NCI-H1417 treated with DMSO at 0.1 percent for 48 hours (cell line): Measurements from ENCODE around the gene ARID3B.

Experiments
- DNase-seq: peaks from one replicate; lab custom pipeline; 2025; lab: John Stamatoyannopoulos, UW

The ARID3B gene

DNA sequence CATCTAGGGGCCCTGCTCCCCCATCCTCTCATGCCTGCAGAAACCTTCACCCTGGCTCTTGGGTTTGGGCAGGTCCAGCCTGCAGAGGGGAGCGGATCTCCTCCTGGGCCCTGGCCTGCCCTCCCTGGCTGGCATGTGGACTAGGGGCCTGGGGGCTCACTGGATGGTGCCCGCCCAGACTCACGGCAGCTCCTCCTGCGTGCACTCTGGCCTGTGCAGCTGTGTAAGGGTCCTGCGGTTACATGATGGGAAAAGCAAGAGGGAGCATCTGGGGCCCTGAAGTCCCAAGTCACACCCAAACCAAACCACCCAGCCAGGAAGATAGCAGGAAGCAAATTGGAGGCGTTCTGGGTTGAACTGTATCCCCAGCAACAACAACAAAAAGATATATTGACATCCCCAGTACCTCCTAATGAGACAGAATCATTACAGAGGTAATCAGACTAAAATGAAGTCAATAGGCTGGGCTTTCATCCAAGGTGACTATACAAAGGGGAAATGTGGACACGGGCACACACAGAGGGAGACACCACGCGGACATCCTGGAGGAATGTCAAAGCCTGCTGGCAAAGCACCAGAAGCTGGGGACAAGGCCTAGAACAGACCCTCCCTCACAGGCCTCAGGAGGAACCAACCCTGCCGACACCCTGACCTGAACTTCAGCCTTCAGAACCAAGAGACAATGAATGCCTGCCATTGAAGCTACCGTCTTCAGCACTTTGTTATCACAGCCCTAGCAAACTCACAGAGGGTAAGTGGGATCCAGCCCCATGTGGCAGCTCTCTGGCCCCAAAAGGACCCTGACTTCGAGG lies 64.2 kb downstream of the ARID3B start:
- no peak for DNase-seq

DNA sequence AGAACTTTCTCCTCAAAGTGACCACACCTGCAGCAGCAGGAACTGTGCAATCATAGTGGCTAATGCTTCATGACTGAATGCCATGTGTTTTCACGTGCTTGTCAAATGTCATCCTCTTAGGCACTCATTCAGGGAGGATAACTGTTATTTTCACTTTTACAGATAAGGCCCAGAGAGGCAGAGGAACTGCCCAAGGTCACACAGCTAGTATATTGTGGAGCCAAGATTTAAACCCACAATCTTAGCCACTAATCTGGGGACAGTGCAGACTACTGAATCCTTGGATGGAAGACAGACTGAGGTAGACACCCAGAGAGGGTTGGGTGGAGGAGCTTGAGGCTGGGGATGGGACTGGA lies 64.8 kb downstream of the ARID3B start:
- no peak for DNase-seq

- no peak for DNase-seq
Measured at GRCh38 chr15:74608786-74609185, 67.8 kb downstream of the ARID3B start.

GRCh38 chr15:74609938-74610301 lies 68.9 kb downstream of the ARID3B start:
- DNase-seq: no peak

DNA sequence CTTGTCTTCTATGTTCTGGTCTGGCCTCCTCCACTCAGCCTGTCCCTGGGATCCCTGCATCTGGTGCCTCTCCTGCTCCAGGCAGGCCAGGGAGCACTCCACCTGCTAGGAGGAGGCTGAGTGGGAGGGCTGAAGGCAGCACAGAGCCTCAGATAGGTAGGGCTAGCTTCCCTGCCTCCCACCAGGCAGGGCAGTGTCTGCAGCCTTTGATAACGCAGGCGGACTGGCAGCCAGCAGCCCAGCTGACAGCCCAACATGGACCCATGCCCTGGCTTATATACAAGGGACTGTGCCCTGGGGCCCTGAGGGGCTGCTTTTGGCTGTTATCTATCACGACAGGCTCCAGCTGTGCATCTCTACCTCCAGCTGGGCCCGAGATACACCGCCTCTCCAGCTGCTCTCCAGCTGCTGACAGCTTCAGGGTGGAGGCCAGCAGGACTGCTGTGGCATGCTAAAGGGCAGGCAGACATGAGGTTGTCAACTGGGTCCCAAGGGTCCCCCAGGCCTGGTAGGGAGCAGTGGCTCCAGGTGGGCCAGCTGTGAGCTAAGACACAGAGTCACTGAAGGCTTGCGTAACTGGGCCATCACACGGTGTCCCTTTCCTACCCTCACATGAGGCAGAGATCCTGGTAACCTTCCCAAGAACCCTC lies 69.4 kb downstream of the ARID3B start:
- DNase-seq: no peak

- no peak for DNase-seq
Measured at GRCh38 chr15:74611341-74611740, 70.3 kb downstream of the ARID3B start.

GRCh38 chr15:74611834-74612233 lies 70.8 kb downstream of the ARID3B start:
- no peak for DNase-seq

GRCh38 chr15:74612677-74613076 lies 71.7 kb downstream of the ARID3B start:
- DNase-seq: no peak

DNA sequence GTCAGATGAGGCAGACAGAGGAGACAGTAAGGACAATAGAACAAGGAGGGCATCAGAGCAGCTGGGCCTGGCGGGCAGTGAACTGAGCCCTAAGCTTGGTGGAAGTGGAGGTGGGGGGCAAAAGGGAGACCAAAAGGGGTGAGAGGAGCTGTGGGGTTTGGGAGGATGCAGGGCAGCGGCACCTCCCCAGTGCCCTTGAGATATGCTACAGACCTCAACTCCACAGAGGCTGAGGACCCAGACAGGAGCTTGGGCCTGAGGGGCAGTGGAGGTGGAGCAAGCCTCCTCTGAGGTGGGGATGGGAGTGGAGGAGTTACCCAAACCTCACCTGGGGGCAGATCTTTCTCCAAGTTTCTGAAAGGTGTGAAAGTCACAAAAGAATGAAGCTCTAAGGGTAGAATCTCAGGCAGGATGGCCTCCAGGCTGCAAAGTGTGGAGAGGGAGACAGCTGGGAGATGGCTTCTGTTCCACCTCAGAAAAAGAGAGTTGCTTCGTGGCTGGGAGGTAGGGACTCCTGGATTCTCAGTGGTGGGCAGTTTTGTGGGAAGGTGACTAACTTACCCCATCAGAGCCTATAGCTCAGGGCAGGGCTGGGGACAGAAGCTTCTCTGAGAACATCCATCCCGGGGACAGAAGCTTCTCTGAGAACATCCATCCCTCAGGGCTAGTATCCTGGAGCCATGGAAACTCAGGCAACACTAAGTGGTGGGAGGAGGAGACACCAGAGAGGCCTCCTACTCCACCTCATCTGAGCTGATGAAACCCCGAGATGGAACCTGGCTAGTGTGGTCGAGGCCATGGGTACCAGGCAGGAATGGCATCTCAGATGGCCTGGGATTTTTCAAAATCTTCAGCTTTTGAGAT lies 72.3 kb downstream of the ARID3B start:
- DNase-seq: no peak

GRCh38 chr15:74613953-74614743 lies 73.1 kb downstream of the ARID3B start:
- DNase-seq: no peak

GRCh38 chr15:74614744-74615507 lies 73.9 kb downstream of the ARID3B start:
- no peak for DNase-seq

- DNase-seq: peak; percentile 80
Measured at GRCh38 chr15:74615508-74616365, 74.7 kb downstream of the ARID3B start, which contains the start of gene CLK3. Gene CLK3, plus strand, starts transcription at chr15:74615836. Its CDS starts 3,361 bp downstream, at chr15:74619197.

DNA sequence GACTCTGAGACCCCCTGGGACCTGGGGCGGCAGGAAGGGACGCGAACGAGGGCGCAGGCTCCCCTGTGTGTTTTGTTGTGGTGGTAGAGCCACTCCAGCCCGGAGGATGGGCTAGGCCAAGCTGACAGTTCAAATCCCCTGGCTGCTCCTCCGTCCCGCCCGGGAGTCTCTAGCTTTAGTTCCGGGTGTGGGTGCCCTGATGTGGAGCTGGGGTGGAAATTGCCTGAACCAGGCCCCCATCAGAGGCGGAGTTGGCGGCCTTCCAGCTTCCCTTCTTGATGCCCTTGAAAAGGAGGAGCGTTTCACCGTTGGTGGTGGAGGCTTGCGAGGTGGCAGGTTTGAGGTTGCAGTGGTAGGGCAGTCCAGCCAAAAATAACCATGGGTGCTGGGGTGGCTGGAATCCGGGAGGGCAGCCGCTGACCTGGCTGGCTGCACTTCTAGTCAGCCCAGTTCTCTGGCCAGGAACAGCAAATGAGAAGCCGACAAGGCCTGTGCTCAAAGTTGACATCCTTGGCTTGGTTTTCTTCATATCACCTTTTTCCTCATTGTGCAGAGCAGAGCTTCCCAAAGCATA lies 75.4 kb downstream of the ARID3B start:
- no peak for DNase-seq

GRCh38 chr15:74616996-74617395 lies 76.0 kb downstream of the ARID3B start:
- no peak for DNase-seq

DNA sequence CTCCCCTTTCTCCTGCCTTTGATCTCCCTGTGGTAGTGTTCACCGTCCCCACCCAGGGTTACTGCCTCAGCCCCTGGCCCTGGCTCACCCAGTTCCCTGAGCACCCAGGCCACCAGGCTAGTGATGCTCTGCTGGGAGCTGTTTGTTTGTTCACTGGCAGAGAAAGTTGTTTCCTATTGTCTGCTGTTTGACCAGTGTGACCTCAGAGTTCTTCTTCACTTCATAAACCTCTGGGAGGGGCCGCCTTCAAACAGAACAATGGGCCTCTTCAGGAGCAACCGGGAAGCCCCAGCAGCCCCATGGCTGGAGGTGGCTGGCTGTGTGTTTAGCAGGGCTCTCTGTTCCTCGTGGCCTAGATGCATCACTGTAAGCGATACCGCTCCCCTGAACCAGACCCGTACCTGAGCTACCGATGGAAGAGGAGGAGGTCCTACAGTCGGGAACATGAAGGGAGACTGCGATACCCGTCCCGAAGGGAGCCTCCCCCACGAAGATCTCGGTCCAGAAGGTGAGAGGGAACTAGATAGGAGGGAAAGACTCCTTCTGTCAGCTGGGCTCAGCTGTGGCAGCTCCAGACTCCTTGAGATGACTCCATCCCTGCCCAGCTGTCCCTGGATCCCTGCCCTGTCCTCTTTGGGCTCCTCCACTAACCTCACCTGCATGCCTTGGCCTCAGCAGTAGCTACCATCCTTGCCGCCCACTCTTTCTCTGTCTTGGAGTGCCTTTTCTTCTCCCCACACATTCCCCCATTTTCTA lies 78.0 kb downstream of the ARID3B start:
- DNase-seq: no peak

DNA sequence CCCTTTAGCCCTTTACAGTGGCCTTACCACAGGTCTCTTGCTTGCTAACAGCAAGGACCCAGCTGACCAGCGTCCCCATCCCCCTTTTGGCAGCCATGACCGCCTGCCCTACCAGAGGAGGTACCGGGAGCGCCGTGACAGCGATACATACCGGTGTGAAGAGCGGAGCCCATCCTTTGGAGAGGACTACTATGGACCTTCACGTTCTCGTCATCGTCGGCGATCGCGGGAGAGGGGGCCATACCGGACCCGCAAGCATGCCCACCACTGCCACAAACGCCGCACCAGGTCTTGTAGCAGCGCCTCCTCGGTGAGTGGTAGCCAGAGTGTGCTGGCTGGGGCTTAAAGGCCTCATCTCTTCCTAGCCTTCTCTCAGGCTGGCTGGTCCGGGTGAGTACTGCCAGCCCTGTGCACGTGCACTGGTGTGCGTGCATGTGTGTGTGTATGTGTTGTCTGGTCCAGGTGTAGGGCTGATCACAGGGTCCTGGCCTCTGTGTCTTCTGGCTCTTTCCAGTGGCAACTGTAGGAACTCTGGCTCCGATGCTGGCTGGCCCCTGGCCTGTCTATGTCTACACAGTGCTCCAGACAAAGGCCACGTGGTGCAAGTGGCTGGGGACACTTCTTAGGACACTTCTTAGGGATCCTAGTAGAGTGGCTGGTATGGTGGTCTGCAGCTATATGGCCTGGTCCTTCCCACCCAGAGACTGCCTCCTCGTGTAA lies 79.1 kb downstream of the ARID3B start:
- no peak for DNase-seq

- DNase-seq: no peak
Measured at GRCh38 chr15:74620636-74621545, 79.9 kb downstream of the ARID3B start.
